Dermis microvascular lymphatic vessel endothelial cell (primary cell): ENCODE measurements around the gene ORAI1. TPM values are rescaled to one million over a fixed set of nuclear protein-coding genes. Genes with fewer than 3 reads are reported as not detected.
A peak's percentile ranks its signal among the peaks of the same experiment; 100 is the strongest.
"Not testable (repeated sequence)": the region's sequence is repeated elsewhere in the genome, so short reads cannot be mapped to it uniquely, and the experiment has no call there.

Source experiments
- DNase-seq, 2 donors: peaks; one replicate each; pipeline versions ENCODE4 v3.0.0 to v3.0.0-alpha.2; 2010; ENCODE audit warnings: low read depth in 2 of 2
- total RNA-seq: library from RNA; depleted of rRNA; stranded (reverse); fragments of >200 nt; gene quantifications from 2 replicates; pipeline ENCODE4 v1.2.1, GENCODE V29; 2014

ORAI1 gene
- total RNA-seq, 1 donor from 2014 or later = 8.1 TPM

GRCh38 chr12:121648458-121649028 lies 22.2 kb downstream of the ORAI1 start:
- DNase-seq = no peak

GRCh38 chr12:121649322-121649721 lies 23.0 kb downstream of the ORAI1 start:
- DNase-seq = no peak

DNA sequence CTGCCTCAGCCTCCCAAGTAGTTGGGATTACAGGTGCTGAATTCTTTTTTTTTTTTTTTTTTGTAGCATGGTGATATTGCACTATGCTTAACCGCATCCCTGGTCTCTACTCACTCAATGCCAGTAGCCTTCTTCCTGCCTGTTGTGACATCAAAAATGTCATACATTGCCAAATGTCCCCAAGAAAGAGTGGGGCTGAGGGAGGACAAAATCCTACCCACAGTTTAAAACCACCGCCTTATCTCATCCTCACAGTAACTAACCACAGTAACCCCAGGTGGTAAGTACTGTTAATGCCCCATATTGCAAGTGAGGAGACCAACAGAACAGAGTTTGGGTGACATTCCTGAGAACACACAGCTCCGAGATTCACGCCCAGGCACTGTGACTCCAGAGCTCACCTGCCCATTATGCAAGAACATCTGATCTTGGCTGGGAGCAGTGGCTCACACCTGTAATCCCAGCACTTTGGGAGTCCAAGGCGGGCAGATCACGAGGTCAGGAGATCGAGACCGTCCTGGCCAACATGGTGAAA lies 23.6 kb downstream of the ORAI1 start:
- no peak for DNase-seq

- no peak for DNase-seq
Observed at GRCh38 chr12:121651320-121651719, 25.0 kb downstream of the ORAI1 start.

DNA sequence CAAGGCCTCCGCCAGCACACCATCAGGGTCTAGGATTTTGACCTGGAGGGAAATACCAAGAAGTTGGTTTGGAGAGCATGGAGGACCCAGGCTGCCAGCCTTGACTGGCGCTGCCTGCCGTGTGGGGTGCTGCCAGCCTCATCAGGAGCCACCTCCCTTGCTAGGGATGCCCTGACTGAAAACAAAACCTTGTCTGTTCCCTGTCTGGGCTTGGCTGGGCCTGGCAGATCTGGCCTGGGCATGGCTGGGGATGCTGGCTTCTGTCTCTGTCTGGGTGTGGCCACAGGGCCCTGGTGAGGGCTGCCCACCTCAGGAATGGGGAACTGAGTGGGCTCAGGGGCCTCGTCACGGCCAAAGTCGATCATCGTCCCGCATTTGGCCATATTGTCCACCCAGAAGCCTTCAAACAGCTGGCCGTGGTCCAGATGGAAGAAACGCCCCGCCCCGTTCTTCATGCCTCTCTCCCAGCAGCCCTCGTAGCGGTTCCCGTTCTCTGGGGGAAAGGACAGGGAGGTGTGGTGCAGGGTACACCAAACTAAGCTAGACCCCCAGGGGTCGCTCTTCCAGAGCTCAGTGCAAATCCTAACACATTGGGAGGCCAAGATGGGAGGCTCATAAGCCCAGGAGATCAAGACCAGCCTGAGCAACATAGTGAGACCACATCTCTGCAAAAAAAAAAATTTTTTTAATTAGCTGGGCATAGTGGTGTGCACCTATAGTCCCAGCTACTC lies 26.6 kb downstream of the ORAI1 start:
- DNase-seq = no peak

DNA sequence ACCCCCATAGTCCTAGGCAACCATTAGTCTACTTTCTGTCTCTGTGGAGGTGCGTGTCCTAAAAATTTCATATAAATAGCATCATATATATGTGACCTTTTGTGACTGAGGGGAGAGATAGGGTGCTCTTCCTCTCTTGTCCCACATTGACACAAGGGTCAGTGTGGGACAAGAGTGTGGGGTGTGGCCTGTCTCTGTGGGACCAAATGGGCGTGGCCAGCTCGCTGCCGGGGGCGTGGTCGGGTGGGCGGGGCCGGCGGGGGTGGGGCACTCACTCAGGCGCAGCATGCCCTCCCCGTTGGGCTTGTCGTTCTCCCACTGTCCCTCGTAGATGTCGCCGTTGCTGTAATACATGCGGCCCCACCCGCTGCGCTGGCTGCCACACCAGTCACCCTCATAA lies 27.7 kb downstream of the ORAI1 start:
- DNase-seq = no peak

- no peak for DNase-seq
Observed at GRCh38 chr12:121656122-121656521, 29.8 kb downstream of the ORAI1 start.

GRCh38 chr12:121657305-121658008 lies 31.1 kb downstream of the ORAI1 start:
- no peak for DNase-seq

DNA sequence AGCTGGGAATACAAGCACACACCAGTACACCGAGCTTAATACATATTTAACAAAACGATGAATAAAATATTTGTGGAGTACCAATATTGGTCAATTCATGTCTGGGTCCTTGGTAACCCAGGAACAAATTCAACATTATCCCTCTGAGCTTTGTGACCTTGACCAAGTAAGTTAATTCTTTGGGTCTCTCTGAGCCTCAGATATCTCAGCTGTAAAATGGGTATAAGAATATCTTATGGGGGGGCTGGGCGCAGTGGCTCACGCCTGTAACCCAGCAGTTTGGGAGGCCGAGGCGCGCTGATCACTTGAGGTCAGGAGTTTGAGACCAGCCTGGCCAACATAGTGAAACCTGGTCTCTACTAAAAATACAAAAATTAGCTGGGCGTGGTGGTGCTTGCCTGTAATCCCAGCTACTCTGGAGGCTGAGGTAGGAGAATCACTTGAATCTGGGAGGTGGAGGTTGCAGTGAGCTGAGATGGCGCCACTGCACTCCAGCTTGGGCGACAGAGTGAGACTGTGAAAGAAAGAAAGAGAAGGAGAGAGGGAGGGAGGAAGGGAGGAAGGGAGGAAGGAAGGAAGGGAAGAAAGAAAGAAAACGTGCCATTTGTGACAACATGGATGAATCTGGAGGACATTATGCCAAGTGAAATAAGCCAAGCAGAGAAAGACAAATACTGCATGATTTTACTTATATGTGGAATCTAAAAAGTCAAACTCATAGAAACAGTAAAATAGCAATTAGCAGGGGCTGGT lies 35.2 kb downstream of the ORAI1 start:
- not testable (repeated sequence) for DNase-seq

DNA sequence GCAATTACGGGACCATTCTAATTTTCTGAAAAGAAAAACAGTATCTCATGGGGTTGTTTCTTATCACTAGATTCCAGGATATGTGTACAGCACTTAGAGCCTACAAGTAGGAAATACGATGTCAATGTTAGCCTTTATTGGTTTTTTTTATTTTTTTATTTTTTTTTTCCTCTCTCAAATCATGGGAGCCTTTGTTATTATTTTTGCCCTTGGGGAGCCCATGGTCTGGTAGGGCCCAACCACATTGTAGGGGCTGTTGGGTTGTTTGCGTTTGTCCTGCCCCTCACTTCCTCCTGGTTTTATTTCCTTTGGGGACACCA lies 37.2 kb downstream of the ORAI1 start:
- DNase-seq = no peak

- DNase-seq = not testable (repeated sequence)
Observed at GRCh38 chr12:121666829-121667228, 40.5 kb downstream of the ORAI1 start.

GRCh38 chr12:121668750-121669520 lies 42.6 kb downstream of the ORAI1 start:
- DNase-seq = peak in 1 of 2 donors; percentile 58

DNA sequence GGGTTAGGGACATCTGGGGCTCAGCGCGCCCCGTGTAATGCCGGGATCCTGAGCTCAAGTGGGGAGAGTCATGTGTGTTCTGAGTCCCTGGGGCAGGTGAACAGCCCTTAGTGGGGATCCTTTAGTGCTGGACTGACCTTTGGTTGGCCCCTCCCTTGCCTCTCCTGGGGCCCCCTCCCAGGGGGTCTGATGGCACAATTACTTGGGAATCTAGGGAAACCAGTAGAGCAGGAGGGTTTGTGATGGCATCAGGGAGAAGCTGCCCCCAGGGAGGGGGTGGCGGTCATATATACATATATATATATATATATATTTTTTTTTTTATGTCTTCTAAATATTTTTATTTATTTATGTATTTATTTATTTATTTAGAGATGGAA lies 43.2 kb downstream of the ORAI1 start, which contains the start of gene MORN3:
Gene MORN3, minus strand, starts transcription at position 134 of the 380 bp plus-strand sequence. CDS start 171 bp downstream, outside the sequence.
- no peak for DNase-seq

DNA sequence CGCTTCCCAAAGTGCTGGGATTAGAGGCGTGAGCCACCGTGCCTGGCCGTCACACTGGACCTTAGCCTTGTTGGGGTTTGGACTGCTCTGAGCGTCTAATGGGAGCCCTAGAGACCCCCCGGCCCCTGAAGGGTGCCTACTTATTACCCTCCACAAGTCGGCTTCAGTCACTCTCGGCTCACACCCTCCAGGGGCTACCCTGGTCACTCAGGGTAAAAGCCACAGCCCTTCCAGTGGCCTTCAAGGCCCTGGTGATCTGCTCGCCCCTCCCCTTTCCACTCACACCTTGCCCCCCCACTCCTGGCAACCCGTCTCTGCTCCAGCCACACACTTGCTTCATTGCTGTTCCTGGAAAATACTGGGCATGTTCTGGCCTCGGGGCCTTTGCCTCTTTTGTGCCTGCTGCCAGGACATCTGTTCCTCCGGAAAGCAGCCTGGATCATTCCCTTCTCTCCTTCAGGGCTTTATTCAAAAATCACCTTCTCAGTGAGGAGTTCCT lies 46.7 kb downstream of the ORAI1 start:
- peak in 1 of 2 donors; percentile 12 for DNase-seq

DNA sequence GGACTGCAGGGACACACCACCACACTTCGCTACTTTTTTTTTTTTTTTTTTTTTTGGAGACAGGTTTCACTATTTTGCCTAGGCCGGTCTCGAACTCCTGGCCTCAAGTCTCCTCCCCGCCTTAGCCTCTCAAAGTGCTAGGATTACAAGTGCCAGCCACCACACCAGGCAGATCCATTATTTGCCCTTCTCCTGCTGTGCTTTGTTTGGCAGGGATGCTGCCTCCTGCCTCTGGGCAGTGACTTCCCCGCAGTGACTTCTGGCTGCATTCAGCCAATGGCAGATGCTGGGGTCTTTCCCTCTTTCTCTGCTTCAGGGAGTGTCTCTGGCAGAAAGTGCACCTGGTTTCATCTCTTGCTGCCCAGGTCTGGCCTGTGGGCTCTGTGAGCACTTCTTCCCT lies 49.9 kb downstream of the ORAI1 start:
- no peak for DNase-seq

GRCh38 chr12:121678305-121678704 lies 52.0 kb downstream of the ORAI1 start:
- no peak for DNase-seq

- DNase-seq = no peak
Observed at GRCh38 chr12:121678716-121679300, 52.5 kb downstream of the ORAI1 start.

- DNase-seq = not testable (repeated sequence)
Observed at GRCh38 chr12:121679661-121680197, 53.4 kb downstream of the ORAI1 start.

DNA sequence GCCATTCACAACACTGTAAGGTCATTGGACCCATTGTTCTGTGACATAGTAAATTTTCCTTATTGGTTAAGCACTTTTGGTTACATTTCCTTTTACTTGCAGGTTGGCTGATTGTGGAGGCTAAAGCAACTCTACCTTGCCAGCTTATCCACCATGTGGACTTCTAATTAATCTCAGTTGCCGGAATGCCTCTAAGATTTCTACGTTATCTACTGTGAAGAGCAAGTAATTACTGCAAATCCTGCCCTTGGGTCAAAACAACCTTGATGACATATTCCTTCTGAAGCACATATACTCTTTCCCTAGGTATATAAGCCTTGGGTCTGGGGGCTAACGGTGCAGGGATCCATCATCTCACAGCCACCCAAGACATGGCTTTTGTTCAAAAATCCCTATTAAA lies 62.6 kb downstream of the ORAI1 start:
- no peak for DNase-seq

DNA sequence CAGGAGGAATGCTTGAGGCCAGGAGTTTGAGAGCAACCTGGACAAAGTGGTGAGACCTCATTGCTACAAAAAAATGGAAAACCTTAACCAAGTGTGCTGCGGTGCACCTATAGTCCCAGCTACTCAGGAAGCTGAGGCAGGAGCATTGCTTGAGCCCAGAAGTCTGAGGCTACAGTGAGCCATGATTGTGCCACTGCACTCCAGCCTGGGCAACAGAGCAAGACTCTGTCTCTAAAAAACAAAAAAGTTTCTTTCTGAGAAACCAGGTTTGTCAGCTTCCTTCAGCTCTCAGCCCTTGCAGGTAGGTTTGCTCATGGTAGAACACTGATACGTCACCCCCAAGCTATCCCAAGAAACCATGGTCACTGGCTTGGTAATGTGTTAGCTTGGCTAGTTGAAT lies 63.1 kb downstream of the ORAI1 start:
- DNase-seq = no peak
